Type B pancreatic cell (in vitro differentiated cells): ENCODE data around the gene FOXN3. TPM values are rescaled to one million over a fixed set of nuclear protein-coding genes. Genes with fewer than 3 reads are reported as not detected.

Source experiments
- DNase-seq: peaks from one replicate; pipeline ENCODE4 v3.0.0; 2021; ENCODE audit warnings: mixed read lengths; ENCODE audit not compliant: unreplicated experiment; ENCODE audit errors: extremely low spot score
- H3K27ac Mint-ChIP-seq: 2 replicates; pipeline ENCODE4 v1.8.0; 2021; ENCODE audit warnings: mild to moderate bottlenecking, mixed read lengths
- H3K27me3 Mint-ChIP-seq: 2 replicates; pipeline ENCODE4 v1.8.0; 2021; ENCODE audit warnings: mixed read lengths
- H3K36me3 Mint-ChIP-seq: 2 replicates; pipeline ENCODE4 v1.8.0; 2021; ENCODE audit warnings: mixed read lengths
- H3K4me1 Mint-ChIP-seq: one replicate; pipeline ENCODE4 v1.8.0; 2021; ENCODE audit warnings: mixed read lengths; ENCODE audit not compliant: unreplicated experiment
- H3K4me3 Mint-ChIP-seq: 2 replicates; pipeline ENCODE4 v1.8.0; 2021; ENCODE audit warnings: mild to moderate bottlenecking, mixed read lengths
- H3K9me3 Mint-ChIP-seq: 2 replicates; pipeline ENCODE4 v1.8.0; 2021; ENCODE audit warnings: mixed read lengths
- CTCF ChIP-seq: fragments of 200-600 bp; sonication (generic); conservative IDR thresholded peaks from 2 replicates; pipeline ENCODE4 v1.5.0; 2021; ENCODE audit warnings: antibody characterized with exemption, mild to moderate bottlenecking
- total RNA-seq: library from RNA; stranded (reverse); gene quantifications from 2 replicates; pipeline ENCODE4 v1.2.1, GENCODE V29; 2021; ENCODE audit warnings: low replicate concordance

The FOXN3 gene
- total RNA-seq, 1 donor from 2014 or later, result 73.5 TPM

GRCh38 chr14:89407856-89408255 lies 9.2 kb downstream of the FOXN3 start:
- Mint-ChIP-seq H3K4me3 (no peak overlapping the region), H3K9me3 (no peaks in the 10 kb centered on the region), H3K36me3 (peaks cover 45% of the 10 kb centered on the region), H3K27me3 (no peaks in the 10 kb centered on the region), H3K27ac (no peak overlapping the region), H3K4me1 (peaks cover 23% of the 10 kb centered on the region)
- TF ChIP-seq CTCF, result no peak
- no peak for DNase-seq

- peaks cover 26% of the 10 kb centered on the region for H3K4me1 Mint-ChIP-seq
- no peak overlapping the region for H3K4me3 Mint-ChIP-seq
- peaks cover 37% of the 10 kb centered on the region for H3K36me3 Mint-ChIP-seq
- no peaks in the 10 kb centered on the region for H3K9me3 Mint-ChIP-seq
- TF ChIP-seq CTCF, result no peak
- peak overlapping the region; percentile 8 for H3K27ac Mint-ChIP-seq
- no peak for DNase-seq
- no peaks in the 10 kb centered on the region for H3K27me3 Mint-ChIP-seq
Measured at GRCh38 chr14:89406941-89407340, 10.1 kb downstream of the FOXN3 start.

- no peak for DNase-seq
- TF ChIP-seq CTCF, result no peak
- H3K4me3 Mint-ChIP-seq, result no peak overlapping the region
- no peaks in the 10 kb centered on the region for H3K27me3 Mint-ChIP-seq
- no peaks in the 10 kb centered on the region for H3K9me3 Mint-ChIP-seq
- peaks cover 34% of the 10 kb centered on the region for H3K36me3 Mint-ChIP-seq
- H3K27ac Mint-ChIP-seq, result no peak overlapping the region
- peaks cover 31% of the 10 kb centered on the region for H3K4me1 Mint-ChIP-seq
Measured at GRCh38 chr14:89406361-89406760, 10.7 kb downstream of the FOXN3 start.

- peaks cover 28% of the 10 kb centered on the region for H3K36me3 Mint-ChIP-seq
- no peak overlapping the region for H3K4me3 Mint-ChIP-seq
- no peak overlapping the region for H3K27ac Mint-ChIP-seq
- H3K4me1 Mint-ChIP-seq, result peaks cover 31% of the 10 kb centered on the region
- no peak for DNase-seq
- no peak for TF ChIP-seq CTCF
- no peaks in the 10 kb centered on the region for H3K27me3 Mint-ChIP-seq
- no peaks in the 10 kb centered on the region for H3K9me3 Mint-ChIP-seq
Measured at GRCh38 chr14:89405712-89406111, 11.3 kb downstream of the FOXN3 start.

GRCh38 chr14:89402363-89402762 lies 14.7 kb downstream of the FOXN3 start:
- DNase-seq, result no peak
- no peak for TF ChIP-seq CTCF
- H3K4me3 Mint-ChIP-seq, result no peak overlapping the region
- peaks cover 40% of the 10 kb centered on the region for H3K4me1 Mint-ChIP-seq
- peak overlapping the region; percentile 2 for H3K27ac Mint-ChIP-seq
- H3K9me3 Mint-ChIP-seq, result no peaks in the 10 kb centered on the region
- no peaks in the 10 kb centered on the region for H3K27me3 Mint-ChIP-seq
- H3K36me3 Mint-ChIP-seq, result peaks cover 17% of the 10 kb centered on the region

- H3K27ac Mint-ChIP-seq, result peak overlapping the region; percentile 2
- no peaks in the 10 kb centered on the region for H3K27me3 Mint-ChIP-seq
- no peak for TF ChIP-seq CTCF
- DNase-seq, result no peak
- H3K36me3 Mint-ChIP-seq, result peaks cover 13% of the 10 kb centered on the region
- H3K4me3 Mint-ChIP-seq, result no peak overlapping the region
- H3K9me3 Mint-ChIP-seq, result no peaks in the 10 kb centered on the region
- H3K4me1 Mint-ChIP-seq, result peaks cover 34% of the 10 kb centered on the region
Measured at GRCh38 chr14:89401761-89402160, 15.3 kb downstream of the FOXN3 start.
